ENCODE measurements around the gene GPR137.
A peak's percentile ranks its signal among the peaks of the same experiment; 100 is the strongest.
"Not testable (repeated sequence)": the region's sequence is repeated elsewhere in the genome, so short reads cannot be mapped to it uniquely, and the experiment has no call there.

The GPR137 gene

DNA sequence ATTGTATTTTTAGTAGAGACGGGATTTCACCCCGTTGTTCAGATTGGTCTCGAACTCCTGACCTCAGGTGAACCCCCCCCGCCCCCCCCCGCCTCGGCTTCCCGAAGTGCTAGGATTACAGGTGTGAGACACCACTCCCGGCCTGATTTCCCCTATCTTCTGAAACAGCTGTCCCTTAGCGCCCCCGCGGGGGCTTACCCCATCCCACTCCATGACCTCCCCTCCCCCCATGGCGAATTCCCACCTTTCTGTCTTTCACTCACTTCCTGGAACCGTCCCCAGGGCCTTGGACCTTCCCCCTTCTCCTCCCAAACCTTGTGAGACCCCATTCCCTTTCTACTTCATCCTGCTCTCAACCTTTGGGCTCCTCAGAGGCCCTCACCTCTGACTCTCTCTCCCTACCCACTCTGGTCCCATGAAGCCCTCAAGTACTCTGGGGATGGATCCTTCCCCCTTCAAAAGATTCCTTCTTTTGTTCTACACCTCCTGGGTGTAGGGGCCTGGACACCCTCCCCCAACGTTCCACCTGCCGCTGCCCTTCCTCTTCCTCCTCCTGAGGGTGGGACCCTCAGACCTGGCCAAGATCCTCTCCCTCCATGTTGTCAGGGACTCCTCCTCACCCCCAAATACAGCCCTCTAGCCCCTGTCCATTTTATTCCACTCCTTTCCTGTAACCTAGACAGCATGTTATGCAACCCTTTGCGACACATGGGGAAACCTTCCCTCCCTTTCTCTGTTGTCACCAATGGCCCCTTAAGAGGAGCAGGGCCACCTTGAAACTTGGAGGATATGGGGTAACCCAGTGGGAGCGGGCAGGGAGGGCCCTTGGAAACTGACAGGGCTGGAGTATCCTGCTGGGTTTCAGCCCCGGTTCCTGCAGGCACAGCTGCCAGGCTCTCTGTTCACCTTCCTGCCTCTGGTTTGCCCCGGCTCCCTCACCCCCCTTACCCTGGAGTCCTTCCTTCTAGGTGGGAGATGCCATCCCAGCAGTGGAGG lies 33.4 kb downstream of the GPR137 start:
- Histone ChIP-seq H3K4me1 (ENCODE audit: control insufficient read depth, insufficient read depth, low read length, poor library complexity, severe bottlenecking) (peaks cover 13% of the 10 kb centered on the region), H3K4me3 (ENCODE audit: extremely low read depth, insufficient read depth, low read length, poor library complexity, severe bottlenecking) (peak overlapping the region; percentile 95), H3K36me3 (ENCODE audit: control insufficient read depth, insufficient read depth, low read length) (peaks cover 39% of the 10 kb centered on the region), H3K27ac (ENCODE audit: low read depth, low read length, severe bottlenecking) (no peak overlapping the region), H3K9me3 (ENCODE audit: control insufficient read depth, low read length) (no peaks in the 10 kb centered on the region)
- 27 to 42% methylated on average over 6 to 14 of the region's 19 CpGs for WGBS, 2 experiments (ENCODE audit: insufficient coverage in 2 of 2)

DNA sequence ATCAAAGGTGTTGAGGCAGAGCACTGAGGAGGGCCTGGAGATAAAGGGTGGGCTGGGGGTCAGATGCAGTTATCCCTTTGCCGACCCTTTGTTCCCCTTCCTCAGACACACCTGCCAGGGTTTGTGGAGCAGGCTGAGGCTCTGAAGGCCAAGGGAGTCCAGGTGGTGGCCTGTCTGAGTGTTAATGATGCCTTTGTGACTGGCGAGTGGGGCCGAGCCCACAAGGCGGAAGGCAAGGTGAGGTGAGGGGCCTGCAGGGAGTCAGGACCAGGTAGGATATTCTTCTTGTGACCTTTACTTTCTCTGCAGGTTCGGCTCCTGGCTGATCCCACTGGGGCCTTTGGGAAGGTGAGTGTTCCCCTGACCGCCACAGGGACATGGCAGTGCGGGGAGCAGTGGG lies 34.9 kb downstream of the GPR137 start:
- Histone ChIP-seq H3K4me1 (ENCODE audit: control insufficient read depth, insufficient read depth, low read length, poor library complexity, severe bottlenecking) (peaks cover 22% of the 10 kb centered on the region), H3K9me3 (ENCODE audit: control insufficient read depth, low read length) (no peaks in the 10 kb centered on the region), H3K4me3 (ENCODE audit: extremely low read depth, insufficient read depth, low read length, poor library complexity, severe bottlenecking) (no peak overlapping the region), H3K27ac (ENCODE audit: low read depth, low read length, severe bottlenecking) (no peak overlapping the region), H3K36me3 (ENCODE audit: control insufficient read depth, insufficient read depth, low read length) (peaks cover 29% of the 10 kb centered on the region)
- WGBS, 2 experiments (ENCODE audit: insufficient coverage in 2 of 2) = 98 to 100% methylated on average over 6 of the region's 7 CpGs

DNA sequence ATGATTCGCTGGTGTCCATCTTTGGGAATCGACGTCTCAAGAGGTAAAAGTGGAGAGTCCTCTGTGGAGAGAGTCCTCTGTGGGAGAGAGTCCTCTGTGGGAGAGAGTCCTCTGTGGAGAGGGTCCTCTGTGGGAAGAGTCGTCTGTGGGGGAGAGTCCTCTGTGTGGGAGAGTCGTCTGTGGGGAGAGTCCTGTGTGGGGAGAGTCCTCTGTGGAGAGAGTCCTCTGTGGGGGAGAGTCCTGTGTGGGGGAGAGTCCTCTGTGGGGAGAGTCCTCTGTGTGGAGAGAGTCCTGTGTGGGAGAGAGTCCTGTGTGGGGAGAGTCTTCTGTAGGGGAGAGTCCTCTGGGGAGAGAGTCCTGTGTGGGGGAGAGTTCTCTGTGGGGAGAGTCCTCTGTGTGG lies 35.4 kb downstream of the GPR137 start:
- WGBS, 2 experiments (ENCODE audit: insufficient coverage in 2 of 2) = 95 to 96% methylated on average over 5 of the region's 5 CpGs
- Histone ChIP-seq H3K27ac (ENCODE audit: low read depth, low read length, severe bottlenecking) (no peak overlapping the region), H3K36me3 (ENCODE audit: control insufficient read depth, insufficient read depth, low read length) (peaks cover 25% of the 10 kb centered on the region), H3K9me3 (ENCODE audit: control insufficient read depth, low read length) (no peaks in the 10 kb centered on the region), H3K4me3 (ENCODE audit: extremely low read depth, insufficient read depth, low read length, poor library complexity, severe bottlenecking) (no peak overlapping the region), H3K4me1 (ENCODE audit: control insufficient read depth, insufficient read depth, low read length, poor library complexity, severe bottlenecking) (peaks cover 22% of the 10 kb centered on the region)

DNA sequence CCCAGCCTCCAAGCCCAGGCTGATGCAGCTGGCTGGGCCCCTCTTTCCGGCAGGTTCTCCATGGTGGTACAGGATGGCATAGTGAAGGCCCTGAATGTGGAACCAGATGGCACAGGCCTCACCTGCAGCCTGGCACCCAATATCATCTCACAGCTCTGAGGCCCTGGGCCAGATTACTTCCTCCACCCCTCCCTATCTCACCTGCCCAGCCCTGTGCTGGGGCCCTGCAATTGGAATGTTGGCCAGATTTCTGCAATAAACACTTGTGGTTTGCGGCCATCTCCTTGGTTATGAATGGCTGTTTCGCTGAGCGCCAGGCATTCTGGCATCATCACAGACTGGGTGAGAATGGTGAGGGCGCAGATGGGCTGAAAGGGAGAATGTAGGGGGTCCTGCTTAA lies 35.9 kb downstream of the GPR137 start:
- peaks cover 24% of the 10 kb centered on the region for H3K36me3 ChIP-seq (ENCODE audit: control insufficient read depth, insufficient read depth, low read length)
- H3K4me1 ChIP-seq (ENCODE audit: control insufficient read depth, insufficient read depth, low read length, poor library complexity, severe bottlenecking) = peaks cover 22% of the 10 kb centered on the region
- H3K9me3 ChIP-seq (ENCODE audit: control insufficient read depth, low read length) = no peaks in the 10 kb centered on the region
- no peak overlapping the region for H3K27ac ChIP-seq (ENCODE audit: low read depth, low read length, severe bottlenecking)
- no peak overlapping the region for H3K4me3 ChIP-seq (ENCODE audit: extremely low read depth, insufficient read depth, low read length, poor library complexity, severe bottlenecking)
- 97 to 100% methylated on average over 4 to 5 of the region's 5 CpGs for WGBS, 2 experiments (ENCODE audit: insufficient coverage in 2 of 2)

DNA sequence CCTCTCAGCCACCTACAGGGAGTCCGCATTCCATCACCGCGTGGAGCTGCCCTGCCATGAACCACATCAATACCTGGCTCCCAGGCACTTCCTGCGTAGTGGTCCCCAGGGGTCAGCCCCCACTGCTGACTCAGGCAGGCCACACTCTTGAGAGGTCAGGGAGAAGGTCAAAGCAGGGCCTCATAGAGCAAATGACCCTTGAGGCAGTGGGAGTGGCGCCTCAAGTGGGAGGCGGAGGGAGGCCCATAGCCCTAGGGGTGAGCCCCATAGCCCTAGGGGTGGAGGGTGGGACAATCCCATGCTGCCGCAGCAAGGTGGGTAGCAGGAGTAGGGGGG lies 37.2 kb downstream of the GPR137 start:
- H3K4me1 ChIP-seq (ENCODE audit: control insufficient read depth, insufficient read depth, low read length, poor library complexity, severe bottlenecking) = peaks cover 22% of the 10 kb centered on the region
- WGBS, 2 experiments (ENCODE audit: insufficient coverage in 2 of 2) = 81% methylated on average over 6 of the region's 7 CpGs
- H3K4me3 ChIP-seq (ENCODE audit: extremely low read depth, insufficient read depth, low read length, poor library complexity, severe bottlenecking) = no peak overlapping the region
- H3K36me3 ChIP-seq (ENCODE audit: control insufficient read depth, insufficient read depth, low read length) = peaks cover 24% of the 10 kb centered on the region
- H3K27ac ChIP-seq (ENCODE audit: low read depth, low read length, severe bottlenecking) = no peak overlapping the region
- no peaks in the 10 kb centered on the region for H3K9me3 ChIP-seq (ENCODE audit: control insufficient read depth, low read length)

DNA sequence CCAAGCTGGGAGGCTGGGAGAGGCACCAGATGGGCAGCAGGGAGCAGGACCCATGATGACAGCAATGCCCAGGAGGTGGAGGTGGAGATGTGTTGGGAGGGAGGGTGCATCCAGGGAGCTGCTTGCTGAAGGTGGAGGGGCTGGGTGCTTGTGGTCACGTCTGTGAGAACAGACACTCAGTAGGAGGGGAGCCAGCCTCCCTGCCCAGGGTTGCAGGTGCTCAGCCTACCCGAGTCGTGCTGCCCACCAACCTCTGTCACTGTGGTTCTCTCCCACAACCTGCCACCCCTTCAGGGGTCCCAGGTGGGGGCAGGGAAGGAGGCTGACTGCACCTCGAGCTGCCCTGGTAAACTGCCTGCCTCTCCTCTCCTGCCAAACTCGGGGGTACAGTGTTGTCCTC lies 37.7 kb downstream of the GPR137 start:
- no peak overlapping the region for H3K4me3 ChIP-seq (ENCODE audit: extremely low read depth, insufficient read depth, low read length, poor library complexity, severe bottlenecking)
- H3K9me3 ChIP-seq (ENCODE audit: control insufficient read depth, low read length) = no peaks in the 10 kb centered on the region
- peaks cover 22% of the 10 kb centered on the region for H3K4me1 ChIP-seq (ENCODE audit: control insufficient read depth, insufficient read depth, low read length, poor library complexity, severe bottlenecking)
- 80 to 90% methylated on average over 3 of the region's 5 CpGs for WGBS, 2 experiments (ENCODE audit: insufficient coverage in 2 of 2)
- H3K27ac ChIP-seq (ENCODE audit: low read depth, low read length, severe bottlenecking) = no peak overlapping the region
- H3K36me3 ChIP-seq (ENCODE audit: control insufficient read depth, insufficient read depth, low read length) = peaks cover 24% of the 10 kb centered on the region

DNA sequence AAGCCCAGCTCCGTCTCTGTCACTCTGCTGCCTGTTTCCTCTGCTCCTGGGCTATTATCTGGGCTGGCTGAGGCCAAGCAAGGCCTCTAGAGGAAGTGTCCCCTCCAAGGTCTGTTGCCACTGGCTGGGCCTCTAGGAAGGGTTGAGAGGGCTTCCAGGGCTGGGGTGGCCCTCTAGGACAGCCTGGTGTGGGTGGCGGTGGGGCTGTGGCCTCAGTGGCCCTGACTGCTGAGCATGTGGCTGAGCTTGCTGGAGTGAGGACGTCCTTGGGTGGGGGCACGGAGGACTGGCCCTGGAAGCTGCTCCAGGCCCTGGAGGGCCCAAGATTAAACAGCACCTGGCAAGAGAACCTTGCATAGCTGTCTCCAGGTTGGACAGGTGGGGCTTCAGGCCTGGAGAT lies 38.3 kb downstream of the GPR137 start:
- 87 to 94% methylated on average over 2 of the region's 4 CpGs for WGBS, 2 experiments (ENCODE audit: insufficient coverage in 2 of 2)
- peaks cover 24% of the 10 kb centered on the region for H3K36me3 ChIP-seq (ENCODE audit: control insufficient read depth, insufficient read depth, low read length)

DNA sequence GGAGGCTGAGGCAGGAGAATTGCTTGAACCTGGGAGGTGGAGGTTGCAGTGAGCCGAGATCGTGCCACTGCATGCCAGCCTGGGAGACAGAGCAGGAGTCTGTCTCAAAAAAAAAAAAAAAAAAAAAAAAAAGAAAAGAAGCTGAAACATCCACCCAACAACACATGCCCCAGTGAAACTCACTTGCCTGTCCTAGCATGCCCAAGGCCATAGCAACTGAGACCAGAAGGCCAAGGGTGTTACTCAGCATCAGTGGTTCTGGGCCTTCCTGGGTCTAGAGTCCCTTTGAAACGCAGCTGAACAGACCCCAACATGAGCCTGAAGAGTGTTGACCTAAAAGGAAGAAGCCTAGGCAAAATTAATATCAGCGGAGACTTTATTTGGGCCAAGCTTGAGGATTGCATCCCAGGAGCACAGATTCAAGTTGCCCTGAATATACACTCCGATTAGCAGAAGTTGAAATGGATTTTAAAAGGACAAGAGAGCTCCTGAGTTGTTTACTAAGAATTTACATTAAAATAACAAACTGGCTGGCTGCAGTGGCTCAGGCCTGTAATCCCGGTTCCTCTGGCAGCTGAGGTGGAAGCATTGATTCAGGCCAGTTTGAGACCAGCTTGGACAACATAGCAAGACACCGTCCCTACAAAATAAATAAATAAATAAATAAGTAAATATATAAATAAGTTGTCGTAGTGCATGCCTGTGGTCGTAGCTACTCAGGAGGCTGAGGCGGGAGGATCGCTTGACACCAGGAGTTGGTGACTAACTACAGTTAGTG lies 39.2 kb downstream of the GPR137 start:
- 89 to 92% methylated on average over 7 of the region's 11 CpGs for WGBS, 2 experiments (ENCODE audit: insufficient coverage in 2 of 2)
- Histone ChIP-seq H3K4me3 (ENCODE audit: extremely low read depth, insufficient read depth, low read length, poor library complexity, severe bottlenecking) (no peak overlapping the region), H3K9me3 (ENCODE audit: control insufficient read depth, low read length) (no peaks in the 10 kb centered on the region), H3K27ac (ENCODE audit: low read depth, low read length, severe bottlenecking) (peak overlapping the region; percentile 10), H3K4me1 (ENCODE audit: control insufficient read depth, insufficient read depth, low read length, poor library complexity, severe bottlenecking) (peaks cover 13% of the 10 kb centered on the region), H3K36me3 (ENCODE audit: control insufficient read depth, insufficient read depth, low read length) (peaks cover 17% of the 10 kb centered on the region)

More for the DNA sequence above, 38.3 kb downstream of the GPR137 start:
- H3K4me3 ChIP-seq (ENCODE audit: extremely low read depth, insufficient read depth, low read length, poor library complexity, severe bottlenecking); H3K27ac ChIP-seq (ENCODE audit: low read depth, low read length, severe bottlenecking); H3K9me3 ChIP-seq (ENCODE audit: control insufficient read depth, low read length): not testable (repeated sequence)
- peaks cover 21% of the 10 kb centered on the region for H3K4me1 ChIP-seq (ENCODE audit: control insufficient read depth, insufficient read depth, low read length, poor library complexity, severe bottlenecking)

DNA sequence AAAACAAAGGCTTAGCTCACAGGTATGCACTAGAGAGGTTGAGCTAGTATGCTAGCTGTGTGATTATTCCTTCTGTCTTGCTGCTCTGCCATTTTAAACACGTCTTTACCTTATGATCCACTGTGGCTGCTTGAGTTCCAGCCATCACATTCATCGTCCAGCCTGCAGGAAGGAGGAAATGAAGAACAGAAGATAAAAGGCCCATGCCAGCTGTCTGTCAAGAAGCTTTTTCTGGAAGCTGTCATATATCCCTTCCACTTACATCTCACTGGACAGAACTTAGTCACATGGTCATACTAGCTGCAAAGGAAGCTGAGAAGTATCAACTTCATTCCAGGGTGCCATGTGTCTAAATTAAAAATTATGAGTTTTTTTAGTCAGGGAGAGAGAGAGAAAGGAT lies 41.7 kb downstream of the GPR137 start:
- peaks cover 7% of the 10 kb centered on the region for H3K36me3 ChIP-seq (ENCODE audit: control insufficient read depth, insufficient read depth, low read length)
- no peak overlapping the region for H3K4me3 ChIP-seq (ENCODE audit: extremely low read depth, insufficient read depth, low read length, poor library complexity, severe bottlenecking)
- peaks cover 13% of the 10 kb centered on the region for H3K4me1 ChIP-seq (ENCODE audit: control insufficient read depth, insufficient read depth, low read length, poor library complexity, severe bottlenecking)
- no peak overlapping the region for H3K27ac ChIP-seq (ENCODE audit: low read depth, low read length, severe bottlenecking)
- WGBS, 2 experiments (ENCODE audit: insufficient coverage in 2 of 2) = 82 to 90% methylated on average over 1 to 2 of the region's 2 CpGs
- no peaks in the 10 kb centered on the region for H3K9me3 ChIP-seq (ENCODE audit: control insufficient read depth, low read length)

DNA sequence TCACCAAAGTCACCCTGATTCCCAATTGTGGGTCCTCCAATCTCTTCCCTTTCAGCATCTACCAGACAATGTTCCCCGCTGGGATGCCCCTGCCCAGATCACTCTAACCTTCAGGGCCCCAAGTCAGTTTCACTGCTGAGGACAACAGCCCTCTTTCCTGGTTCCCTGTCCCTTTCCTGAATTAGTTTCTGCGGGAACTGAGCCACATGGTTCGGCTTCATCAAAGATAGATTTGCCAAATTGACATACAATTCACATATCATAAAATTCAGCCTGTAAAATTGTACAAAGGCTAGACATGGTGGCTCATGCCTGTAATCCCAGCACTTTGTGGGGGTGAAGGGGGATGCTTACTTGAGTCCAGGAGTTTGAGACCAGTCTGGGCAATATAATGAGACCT lies 42.3 kb downstream of the GPR137 start:
- no peak overlapping the region for H3K4me3 ChIP-seq (ENCODE audit: extremely low read depth, insufficient read depth, low read length, poor library complexity, severe bottlenecking)
- peaks cover under 1% of the 10 kb centered on the region for H3K36me3 ChIP-seq (ENCODE audit: control insufficient read depth, insufficient read depth, low read length)
- peaks cover 12% of the 10 kb centered on the region for H3K4me1 ChIP-seq (ENCODE audit: control insufficient read depth, insufficient read depth, low read length, poor library complexity, severe bottlenecking)
- 90 to 94% methylated on average over 3 of the region's 3 CpGs for WGBS, 2 experiments (ENCODE audit: insufficient coverage in 2 of 2)
- no peak overlapping the region for H3K27ac ChIP-seq (ENCODE audit: low read depth, low read length, severe bottlenecking)
- H3K9me3 ChIP-seq (ENCODE audit: control insufficient read depth, low read length) = no peaks in the 10 kb centered on the region

All from mesodermal cell (in vitro differentiated cells).